Amygdala (tissue), 56 donors: ENCODE results near the gene CRTC1.
A peak's percentile ranks its signal among the peaks of the same experiment; 100 is the strongest.
"Not testable (repeated sequence)": the region's sequence is repeated elsewhere in the genome, so short reads cannot be mapped to it uniquely, and the experiment has no call there.

Source experiments
- DNase-seq, 56 donors: peaks; one replicate each; lab custom pipeline; 2025; lab: John Stamatoyannopoulos, UW

The CRTC1 gene

DNA sequence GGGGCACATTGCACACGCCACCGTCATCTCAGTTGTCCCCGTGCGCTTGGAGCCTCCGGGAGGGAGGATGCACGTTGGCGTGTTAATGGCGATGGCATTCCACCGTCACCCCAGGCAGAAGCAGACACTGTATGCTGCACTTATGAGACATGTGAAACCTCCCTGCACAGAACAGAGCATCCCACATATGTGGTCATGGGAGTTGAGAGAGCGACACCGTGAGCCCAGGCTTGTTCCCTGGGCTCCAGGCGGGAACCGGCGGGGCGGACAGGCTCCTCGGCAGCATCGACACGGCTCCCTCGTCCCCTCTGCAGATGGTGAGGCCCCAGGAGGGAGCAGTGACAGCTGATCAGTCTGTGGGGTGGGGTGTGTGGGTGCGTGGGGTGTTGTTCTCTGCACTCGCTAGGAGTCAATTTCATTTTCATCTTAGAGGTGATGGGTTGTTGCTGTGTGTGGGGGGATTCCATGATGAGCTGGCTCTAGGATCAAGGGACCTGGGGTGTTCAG is 40.4 kb downstream of the CRTC1 start:
- DNase-seq = peak in 5 of 56 donors; percentile 8 to 63 (median 44)

DNA sequence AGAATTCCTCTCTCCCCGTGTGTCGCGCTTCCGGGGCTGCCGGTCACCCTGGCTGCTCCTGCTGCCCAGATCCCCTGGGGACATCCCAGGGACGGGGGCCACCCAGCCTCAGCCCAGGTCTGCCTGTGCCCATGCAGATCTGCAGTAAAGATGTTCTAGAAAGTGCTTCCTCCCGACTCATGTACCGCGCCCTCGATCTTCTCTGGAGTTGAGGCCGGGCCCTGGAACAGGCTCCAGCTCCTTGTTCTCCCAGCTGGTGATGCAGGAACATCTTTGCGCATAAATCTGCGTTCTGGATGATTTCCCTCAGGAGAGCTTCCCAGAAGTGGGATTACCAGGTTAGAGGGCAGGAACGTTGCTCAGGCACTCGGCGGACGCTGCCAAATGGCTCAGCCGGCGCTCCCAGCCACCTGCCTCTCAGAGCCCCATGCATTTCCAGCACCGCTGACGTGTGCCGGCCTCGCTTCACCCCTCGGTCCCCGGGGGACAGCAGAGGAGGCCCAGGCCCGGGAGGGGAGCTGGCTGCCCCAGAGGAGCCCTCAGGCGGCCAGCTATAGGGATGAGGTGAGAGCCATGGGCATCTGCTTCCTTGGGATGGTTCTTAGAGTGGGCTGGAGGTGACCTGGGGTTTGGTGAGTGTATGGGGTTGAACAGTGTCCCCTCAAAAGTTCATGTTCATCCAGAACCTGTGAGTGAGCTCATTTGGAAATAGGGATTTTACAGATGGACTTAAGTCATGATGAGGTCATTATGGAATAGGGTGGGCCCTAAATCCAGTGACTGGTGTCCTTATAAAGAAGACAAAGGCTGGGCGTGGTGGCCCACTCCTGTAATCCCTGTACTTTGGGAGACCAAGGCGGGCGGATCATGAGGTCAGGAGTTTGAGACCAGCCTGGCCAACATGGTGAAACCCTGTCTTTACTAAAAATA is 42.6 kb downstream of the CRTC1 start:
- DNase-seq = peak in 2 of 56 donors; percentile 8 to 35

DNA sequence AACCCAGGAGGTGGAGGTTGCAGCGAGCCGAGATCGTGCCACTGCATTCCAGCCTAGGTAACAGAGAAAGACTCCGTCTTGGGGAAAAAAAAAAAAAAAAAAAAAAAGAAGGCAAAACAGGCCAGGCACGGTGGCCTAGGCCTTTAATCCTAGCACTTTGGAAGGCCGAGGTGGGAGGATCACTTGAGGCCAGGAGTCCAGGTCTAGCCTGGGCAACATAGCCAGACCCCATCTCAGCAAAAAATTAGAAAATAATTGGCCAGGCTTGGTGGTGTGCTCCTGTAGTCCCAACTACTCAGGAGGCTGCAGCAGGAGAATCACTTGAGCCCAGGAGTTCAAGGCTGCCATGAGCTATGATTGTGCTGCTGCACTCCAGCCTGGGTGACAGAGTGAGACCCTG is 43.4 kb downstream of the CRTC1 start:
- no peak for DNase-seq

GRCh38 chr19:18727602-18728001 is 44.1 kb downstream of the CRTC1 start:
- DNase-seq = not testable (repeated sequence)

DNA sequence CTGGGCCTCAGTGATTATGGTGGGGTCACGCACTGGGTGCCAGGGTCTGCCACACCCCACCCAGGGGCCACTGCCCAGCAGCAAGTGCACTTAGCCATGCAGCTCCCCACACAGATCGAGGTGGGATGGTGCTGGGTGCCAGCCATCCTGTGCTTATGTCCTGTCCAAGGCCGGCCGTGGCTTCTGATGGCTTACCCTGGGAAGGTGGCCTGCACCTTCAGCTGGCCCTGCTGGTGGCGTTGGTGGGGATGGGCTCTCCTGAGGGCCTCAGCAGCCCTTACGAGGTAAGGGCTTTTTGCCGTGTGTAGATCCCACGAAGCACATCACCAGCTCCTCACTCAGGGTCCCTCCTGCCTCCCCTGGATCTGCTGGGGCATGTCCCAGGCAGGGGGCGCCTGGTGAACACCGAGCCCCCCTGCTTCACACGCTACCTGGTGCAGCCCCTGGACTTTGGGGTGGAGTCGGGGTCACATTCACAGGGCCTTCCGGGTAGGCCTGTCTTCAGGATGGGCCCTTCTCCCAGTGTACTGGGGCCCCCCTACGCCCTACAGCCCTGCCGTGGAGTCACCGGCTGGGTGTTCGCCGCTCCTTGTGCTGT is 46.6 kb downstream of the CRTC1 start:
- no peak for DNase-seq

DNA sequence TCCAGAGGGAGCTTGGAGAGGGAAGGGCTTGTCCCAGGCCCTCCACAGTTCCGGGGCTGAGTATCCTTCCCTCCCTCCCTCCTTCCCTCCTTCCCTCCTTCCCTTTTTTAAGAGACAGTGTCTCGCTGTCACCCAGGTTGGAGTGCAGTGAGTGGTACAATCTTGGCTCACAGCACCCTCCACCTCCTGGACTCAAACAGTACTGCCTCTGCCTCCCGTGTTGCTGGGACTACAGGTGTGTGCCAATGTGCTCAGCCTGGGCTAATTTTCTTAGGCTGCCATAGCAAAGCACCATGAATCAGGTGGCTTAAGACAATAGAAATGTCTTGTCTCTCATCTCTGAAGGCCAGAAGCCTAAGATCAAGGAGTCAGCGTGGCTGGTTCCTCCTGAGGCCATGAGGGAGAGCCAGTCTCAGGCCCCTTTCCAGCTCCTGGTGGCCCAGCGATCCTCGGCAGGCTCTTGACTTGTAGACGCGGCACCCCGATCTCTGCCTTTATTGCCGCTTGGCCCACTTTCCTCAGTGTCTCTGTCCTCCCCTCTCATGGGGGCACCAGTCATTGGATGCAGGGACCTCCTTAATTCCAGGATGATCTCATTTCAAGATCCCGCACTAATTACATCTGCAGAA is 47.5 kb downstream of the CRTC1 start:
- DNase-seq = no peak

DNA sequence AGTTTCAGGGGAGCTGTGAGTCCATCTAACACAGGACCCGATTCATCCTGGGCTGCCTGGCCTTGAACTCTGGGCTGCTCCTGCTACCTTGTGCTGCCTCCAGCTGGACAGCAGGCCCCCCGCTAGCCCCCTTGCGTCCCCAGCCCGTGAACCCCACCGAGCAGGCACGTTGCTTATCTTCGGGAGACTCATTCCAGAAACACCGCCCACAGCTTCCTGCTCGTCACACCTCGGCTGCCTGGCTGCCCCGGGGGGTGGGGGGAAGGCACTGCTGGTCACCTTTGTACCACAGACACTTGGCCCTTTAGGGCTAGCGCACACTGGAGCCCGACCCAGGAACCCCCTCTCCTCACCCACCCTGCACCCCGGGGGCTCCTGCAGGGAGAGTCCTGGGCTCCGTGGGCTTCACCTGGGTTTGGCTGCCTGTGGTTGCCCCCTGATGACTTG is 48.1 kb downstream of the CRTC1 start:
- DNase-seq = no peak

GRCh38 chr19:18733196-18733647 is 49.7 kb downstream of the CRTC1 start:
- no peak for DNase-seq

- DNase-seq = not testable (repeated sequence)
Observed at GRCh38 chr19:18733762-18734332, 50.4 kb downstream of the CRTC1 start.

DNA sequence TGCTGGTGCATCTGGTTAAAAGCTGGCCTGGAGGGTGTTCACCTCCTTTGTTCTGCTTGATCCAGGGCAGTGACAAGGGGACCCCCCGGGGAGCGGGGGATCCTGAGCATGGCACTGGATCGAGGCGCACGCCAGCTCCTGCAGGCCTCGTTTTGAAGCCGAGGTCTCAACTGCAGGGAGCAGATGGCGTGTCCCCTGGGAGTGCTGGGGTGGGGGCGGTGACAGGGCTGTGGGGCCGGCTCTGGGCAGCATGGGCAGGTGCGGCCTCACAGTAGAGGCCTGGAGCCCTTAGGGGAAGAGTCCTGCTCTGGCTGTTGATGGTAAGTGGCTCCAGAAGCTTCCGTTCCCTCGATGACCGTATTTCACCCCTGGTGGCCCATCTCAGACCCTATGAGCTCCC is 51.8 kb downstream of the CRTC1 start:
- DNase-seq = no peak

DNA sequence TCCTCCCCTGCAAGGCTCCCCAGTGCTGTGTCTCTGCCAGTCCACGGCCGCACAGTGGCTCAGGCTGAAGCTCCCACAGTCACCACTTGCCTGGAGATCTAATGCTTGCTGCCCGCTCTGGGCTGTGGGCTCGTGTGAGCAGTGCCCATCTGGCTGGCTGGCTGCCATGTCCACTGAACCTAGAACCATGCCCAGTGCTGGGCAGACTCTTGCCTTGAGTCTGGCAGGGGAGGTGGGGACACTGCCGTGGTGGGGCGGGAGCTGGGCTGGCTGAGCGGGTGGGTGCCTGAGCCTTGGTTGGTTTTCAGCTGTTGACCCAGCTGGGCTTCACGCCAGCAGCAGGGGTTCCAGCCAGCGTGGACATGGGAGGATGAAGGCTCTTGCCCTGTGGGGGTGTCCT is 52.3 kb downstream of the CRTC1 start:
- DNase-seq = peak in 29 of 56 donors; percentile 8 to 77 (median 35)

- DNase-seq = peak in 9 of 56 donors; percentile 10 to 46 (median 18)
Observed at GRCh38 chr19:18736415-18737336, 53.2 kb downstream of the CRTC1 start.

GRCh38 chr19:18737337-18737953 is 54.0 kb downstream of the CRTC1 start:
- no peak for DNase-seq

- no peak for DNase-seq
Observed at GRCh38 chr19:18737954-18738351, 54.5 kb downstream of the CRTC1 start.

GRCh38 chr19:18738961-18739690 is 55.6 kb downstream of the CRTC1 start:
- no peak for DNase-seq

DNA sequence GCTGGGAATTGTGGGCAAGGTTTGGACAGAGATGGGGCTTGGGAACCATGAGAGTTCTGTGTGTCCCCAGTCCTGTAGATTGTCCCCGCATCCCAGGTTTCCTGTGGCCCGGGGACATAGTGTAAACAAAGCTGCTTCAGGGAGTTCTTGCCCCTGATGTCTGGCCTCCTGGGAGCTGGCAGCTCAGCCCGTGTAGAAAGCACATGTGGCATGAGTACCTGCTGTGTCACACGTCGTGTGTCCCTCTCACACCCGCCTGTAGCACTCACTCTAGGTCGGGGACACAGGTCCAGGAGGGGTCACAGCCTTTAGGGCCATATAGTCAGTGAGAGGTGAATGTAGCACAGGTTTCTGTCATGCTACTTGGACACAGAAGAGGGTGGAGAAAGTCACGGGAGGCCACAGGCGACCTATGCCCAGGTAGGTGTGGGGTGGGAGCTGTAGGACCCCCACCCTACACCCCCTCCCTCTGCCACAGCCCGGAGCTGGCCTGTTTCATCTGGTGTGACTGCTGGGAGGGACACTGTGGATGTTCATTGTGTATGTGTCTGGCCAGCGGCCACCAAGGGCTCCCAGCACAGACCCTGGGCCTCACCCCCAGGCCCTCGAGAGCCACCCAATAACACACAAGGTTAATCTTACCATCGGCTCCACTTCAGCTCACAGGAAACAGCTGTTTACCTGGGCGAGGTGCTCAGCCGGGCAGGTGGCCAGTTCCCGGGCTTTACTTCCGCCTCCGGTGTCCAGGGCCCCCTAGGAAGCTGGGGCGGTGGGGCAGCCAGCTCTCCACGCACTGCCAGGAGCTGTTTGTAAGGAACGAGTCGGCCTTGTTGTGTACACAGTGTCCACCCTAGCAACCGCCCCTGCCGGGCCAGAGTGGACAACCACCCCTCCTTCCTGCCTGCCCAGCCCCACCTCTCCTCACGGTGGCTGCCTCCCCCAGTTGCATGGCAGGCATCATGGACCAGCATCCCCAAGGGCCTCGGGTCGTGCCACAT is 57.9 kb downstream of the CRTC1 start:
- peak in 2 of 56 donors; percentile 9 for DNase-seq

DNA sequence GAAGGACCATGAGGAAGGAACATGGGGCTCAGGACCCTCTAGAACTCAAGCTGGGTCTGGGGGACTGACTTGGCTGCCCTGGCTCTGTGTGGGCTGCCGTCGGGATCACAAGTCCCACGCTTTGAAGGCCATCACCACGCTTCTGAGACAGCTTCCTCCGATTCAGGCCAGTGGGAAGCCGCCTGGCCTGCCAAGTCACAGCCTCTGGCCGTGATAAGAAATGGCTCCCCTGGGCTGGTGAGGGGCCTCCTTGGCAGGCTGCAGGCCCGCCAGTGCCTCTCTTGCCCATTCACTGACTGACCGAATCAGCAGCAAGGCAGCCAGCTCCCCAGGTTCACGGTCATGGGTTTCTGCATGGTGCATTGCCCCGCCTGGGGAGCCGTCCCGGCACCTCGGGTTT is 58.8 kb downstream of the CRTC1 start:
- DNase-seq = no peak
